Measurements from ENCODE around the gene FIP1L1. TPM values are rescaled to one million over a fixed set of nuclear protein-coding genes. Genes with fewer than 3 reads are reported as not detected.

The FIP1L1 gene
- total and polyA plus RNA-seq, 2 of the 13 experiments (the other 11 are each of a cell fraction or from before 2014, with no cell fraction given), result 14.9 to 69.4 TPM

- BruUV-seq (replicated peaks), result no TSS peak
- POLR2A ChIA-PET, result no interaction called here
- Histone ChIP-seq H3K4me1 (ENCODE audit: insufficient read depth, low read length) (peaks cover 9% of the 10 kb centered on the region; the same call in 1 of the 2 replicates), H3K79me2 (ENCODE audit: insufficient read depth, low read length) (peaks cover 4% of the 10 kb centered on the region), H2AFZ (ENCODE audit: low read length) (no peak overlapping the region), H3K27ac (ENCODE audit: extremely low read length, insufficient read depth, low read length) (no peak overlapping the region), H3K27me3 (ENCODE audit: control insufficient read depth in 1 of 2, insufficient read depth in 2 of 2, low read length in 2 of 2) (no peaks in the 10 kb centered on the region), H3K9me3 (ENCODE audit: low read length) (no peaks in the 10 kb centered on the region), H4K20me1 (ENCODE audit: insufficient read depth, low read length) (no peaks in the 10 kb centered on the region), H3K36me3 (replicated peaks in 1 of 2; ENCODE audit: control insufficient read depth in 1 of 2, insufficient read depth in 2 of 2, low read length in 2 of 2) (no peaks in the 10 kb centered on the region; a peak in 2 of 5 replicates), H3K4me3 (replicated peaks in 1 of 3; ENCODE audit: insufficient read depth in 1 of 3, low read depth in 2 of 3, low read length in 3 of 3) (no peak overlapping the region), H3K4me2 (ENCODE audit: low read depth, low read length) (no peak overlapping the region), H3K9ac (ENCODE audit: insufficient read depth, low read depth, low read length) (no peak overlapping the region)
- ATAC-seq, result no peak
- no peak for DNase-seq (ENCODE audit: low spot score)
- intact Hi-C loops (cut with micrococcal nuclease; ENCODE audit: unreplicated experiment), result no loop called here
- CTCF ChIA-PET (ENCODE audit: low intra/inter-chr PET ratio, low total read pairs), result no interaction called here
- no peak for TF ChIP-seq RXRB (CRISPR knock-in tag; IDR thresholded peaks at IDR 0.05; ENCODE audit: borderline replicate concordance)
- no peak for TF ChIP-seq ZNF160 (CRISPR knock-in tag; IDR thresholded peaks at IDR 0.05)
- no peak for TF ChIP-seq ZNF737 (CRISPR knock-in tag; IDR thresholded peaks at IDR 0.05; ENCODE audit: borderline replicate concordance)
- in situ Hi-C loops (cut with HindIII; ENCODE audit: extremely low pct_ligation_motif_present, low pct_unique_long_range_greater_than_20kb), result no loop called here
- no peak for FAIRE-seq
Observed at GRCh38 chr4:53355930-53356521, 21.4 kb upstream of the FIP1L1 start.

DNA sequence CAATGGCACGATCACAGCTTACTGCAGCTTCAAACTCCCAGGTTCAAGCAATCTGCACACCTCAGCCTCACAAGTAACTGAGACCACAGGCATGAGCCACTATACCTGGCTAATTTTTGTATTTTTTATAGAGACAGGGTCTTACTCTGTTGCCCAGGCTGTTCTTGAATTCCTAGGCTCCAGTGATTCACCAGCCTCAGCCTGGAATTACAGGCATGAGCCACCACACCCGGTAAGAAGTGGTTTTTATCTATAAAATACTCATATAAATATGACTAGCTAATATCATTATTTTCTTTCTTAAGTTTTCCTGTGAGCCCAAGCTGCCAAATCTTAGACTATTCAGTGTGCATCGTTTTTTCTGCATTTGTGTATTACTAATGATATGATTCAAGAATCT lies 16.0 kb upstream of the FIP1L1 start:
- Histone ChIP-seq H3K27ac (ENCODE audit: extremely low read length, insufficient read depth, low read length) (no peak overlapping the region), H3K4me2 (ENCODE audit: low read depth, low read length) (no peak overlapping the region), H3K4me3 (replicated peaks in 1 of 3; ENCODE audit: insufficient read depth in 1 of 3, low read depth in 2 of 3, low read length in 3 of 3) (no peak overlapping the region), H2AFZ (ENCODE audit: low read length) (no peak overlapping the region), H3K4me1 (ENCODE audit: insufficient read depth, low read length) (peaks cover 34% of the 10 kb centered on the region), H3K9ac (ENCODE audit: insufficient read depth, low read depth, low read length) (no peak overlapping the region), H3K27me3 (ENCODE audit: control insufficient read depth in 1 of 2, insufficient read depth in 2 of 2, low read length in 2 of 2) (no peaks in the 10 kb centered on the region; a peak in 1 of 5 replicates), H3K36me3 (replicated peaks in 1 of 2; ENCODE audit: control insufficient read depth in 1 of 2, insufficient read depth in 2 of 2, low read length in 2 of 2) (no peaks in the 10 kb centered on the region), H3K79me2 (ENCODE audit: insufficient read depth, low read length) (peaks cover 23% of the 10 kb centered on the region), H4K20me1 (ENCODE audit: insufficient read depth, low read length) (no peaks in the 10 kb centered on the region), H3K9me3 (ENCODE audit: low read length) (no peaks in the 10 kb centered on the region)
- in situ Hi-C loops (cut with HindIII; ENCODE audit: extremely low pct_ligation_motif_present, low pct_unique_long_range_greater_than_20kb) (no loop called here), intact Hi-C loops (cut with micrococcal nuclease; ENCODE audit: unreplicated experiment) (no loop called here)
- ATAC-seq, result no peak
- no peak for DNase-seq (ENCODE audit: low spot score)
- no TSS peak for BruUV-seq (replicated peaks)
- ChIA-PET POLR2A (no interaction called here), CTCF (ENCODE audit: low intra/inter-chr PET ratio, low total read pairs) (no interaction called here)
- 93% methylated on average over 3 of the region's 3 CpGs for WGBS (ENCODE audit: low lambda C conversion rate)
- FAIRE-seq, result no peak
- TF ChIP-seq, protein P1, sequence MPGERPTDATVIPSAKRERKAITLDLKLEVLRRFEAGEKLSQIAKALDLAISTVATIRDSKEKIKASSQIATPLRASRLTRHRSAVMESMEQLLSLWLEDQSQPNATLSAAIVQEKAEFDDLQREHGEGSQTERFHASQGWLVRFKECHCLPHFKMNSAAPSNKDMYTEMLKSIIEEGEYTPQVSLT (CRISPR knock-in tag; IDR thresholded peaks at IDR 0.05; ENCODE audit: borderline replicate concordance, low read depth), result no peak
- no peak for TF ChIP-seq MAFG (CRISPR knock-in tag; IDR thresholded peaks at IDR 0.05)
- TF ChIP-seq ARID5B (CRISPR knock-in tag; IDR thresholded peaks at IDR 0.05), result no peak
- no peak for TF ChIP-seq ATF7 (IDR thresholded peaks at IDR 0.05)
- TF ChIP-seq ATF7 (CRISPR knock-in tag; IDR thresholded peaks at IDR 0.05), result no peak
- TF ChIP-seq RNF2 (conservative IDR thresholded peaks at IDR 0.05; ENCODE audit: low read depth), result no peak
- no peak for TF ChIP-seq ZNF260 (CRISPR knock-in tag; IDR thresholded peaks at IDR 0.05; ENCODE audit: borderline replicate concordance, low read depth)
- no peak for TF ChIP-seq NCOA5 (CRISPR knock-in tag; IDR thresholded peaks at IDR 0.05)
- TF ChIP-seq NFATC3 (CRISPR knock-in tag; IDR thresholded peaks at IDR 0.05), result no peak
- no peak for TF ChIP-seq TEAD3 (CRISPR knock-in tag; optimal IDR thresholded peaks at IDR 0.05; ENCODE audit: borderline replicate concordance)
